HCT116 (cell line): ENCODE measurements around the gene SPON2. TPM values are rescaled to one million over a fixed set of nuclear protein-coding genes. Genes with fewer than 3 reads are reported as not detected.

Source experiments
- ATAC-seq: fragments of 200-7000 bp; cut with Tn5 transposase; 2 replicates; pipeline ENCODE4 v1.9.1; 2020; ENCODE audit warnings: mild to moderate bottlenecking, moderate library complexity
- BruUV-seq: library from RNA; stranded (reverse); fragments of 400-500 nt; replicated peaks from 2 replicates; lab custom pipeline; 2021; lab: Mats Ljungman, UMichigan
- CTCF ChIA-PET: fragments of 300-600 bp; sonication (Branson Sonifier 250); formaldehyde crosslinking; loops from one replicate; lab custom pipeline; 2021; ENCODE audit warnings: antibody characterized with exemption; lab: Charles Lee
- POLR2A ChIA-PET: fragments of 300-600, 350-600 bp; sonication (Branson Sonifier 250); formaldehyde crosslinking; loops from one replicate; lab custom pipeline; 2021; ENCODE audit warnings: antibody characterized with exemption; lab: Charles Lee
- RAD21 ChIA-PET, 2 experiments: fragments of 300-600 bp; sonication (Branson Sonifier 250); formaldehyde crosslinking; loops; one replicate each; lab custom pipeline; 2023; ENCODE audit warnings: low total read pairs in 2 of 2; ENCODE audit not compliant: uncharacterized antibody in 2 of 2, unreplicated experiment in 2 of 2, low non-redundant PET in 1 of 2; lab: Charles Lee
- DNase-seq: peaks from one replicate; pipeline ENCODE4 v3.0.0-alpha.2; 2010; ENCODE audit warnings: low read depth, low spot score
- H2AFZ ChIP-seq: fragments of 200-600 bp; shearing (Covaris generic), sonication (generic); 2 replicates; pipeline ENCODE4 v1.6.1; 2017; ENCODE audit warnings: low read depth, mixed run types, mixed read lengths, antibody characterized with exemption, low read length; ENCODE audit not compliant: poor library complexity, severe bottlenecking
- H3K27ac ChIP-seq: 2 replicates; pipeline ENCODE4 v1.5.1; 2012; ENCODE audit warnings: low read depth, low read length
- H3K27me3 ChIP-seq: fragments of 200-600 bp; sonication (generic); 2 replicates; pipeline ENCODE4 v1.6.1; 2016; ENCODE audit warnings: mixed run types, low read length, mixed read lengths; ENCODE audit not compliant: insufficient read depth
- H3K36me3 ChIP-seq, 2 experiments: fragments of 200-500 bp in 1 of 2; fragments of 200-600 bp in 1 of 2; sonication (Bioruptor generic) in 1 of 2; sonication (generic) in 1 of 2; 2 replicates each; pipeline versions ENCODE4 v1.5.1 to v1.6.1; 2014 to 2016; ENCODE audit warnings: low read length in 2 of 2, inconsistent platforms in 1 of 2, mixed read lengths in 1 of 2, mixed run types in 1 of 2; ENCODE audit not compliant: insufficient read depth in 2 of 2, control insufficient read depth in 1 of 2
- H3K4me1 ChIP-seq, 2 experiments: fragments of 200-600 bp in 1 of 2; sonication (generic) in 1 of 2; 2 replicates each; pipeline versions ENCODE4 v1.5.1 to v1.6.1; 2012 to 2017; ENCODE audit warnings: low read length in 2 of 2, inconsistent platforms in 1 of 2, mild to moderate bottlenecking in 1 of 2, mixed read lengths in 1 of 2, mixed run types in 1 of 2, moderate library complexity in 1 of 2; ENCODE audit not compliant: insufficient read depth in 2 of 2, control insufficient read depth in 1 of 2
- H3K4me2 ChIP-seq: fragments of 200-600 bp; sonication (generic); 2 replicates; pipeline ENCODE4 v1.6.1; 2017; ENCODE audit warnings: mixed run types, low read length, mixed read lengths
- H3K4me3 ChIP-seq, 2 experiments: fragments of 200-600 bp in 1 of 2; sonication (generic) in 1 of 2; replicated peaks in 1 of 2; 2 replicates each; pipeline ENCODE4 v1.5.1; 2011 to 2016; ENCODE audit warnings: low read length in 2 of 2, control low read depth in 1 of 2, low read depth in 1 of 2, mild to moderate bottlenecking in 1 of 2, mixed read lengths in 1 of 2, mixed run types in 1 of 2
- H3K79me2 ChIP-seq: fragments of 200-600 bp; sonication (generic); 2 replicates; pipeline ENCODE4 v1.6.1; 2017; ENCODE audit warnings: mild to moderate bottlenecking, mixed run types, low read length, moderate library complexity, mixed read lengths; ENCODE audit not compliant: insufficient read depth
- H3K9ac ChIP-seq: fragments of 200-600 bp; sonication (generic); 2 replicates; pipeline ENCODE4 v1.6.1; 2016; ENCODE audit warnings: low read length, mixed read lengths
- H3K9me2 ChIP-seq: fragments of 200-600 bp; sonication (generic), shearing (Covaris generic); 2 replicates; pipeline ENCODE4 v1.6.1; 2017; ENCODE audit warnings: mixed run types, mild to moderate bottlenecking, moderate library complexity; ENCODE audit not compliant: insufficient read depth
- H3K9me3 ChIP-seq, 2 experiments: fragments of 200-500 bp in 1 of 2; fragments of 200-600 bp in 1 of 2; sonication (Bioruptor generic) in 1 of 2; sonication (generic) in 1 of 2; 2 replicates each; pipeline ENCODE4 v1.6.1; 2014 to 2017; ENCODE audit warnings: low read length in 2 of 2, mixed read lengths in 2 of 2, inconsistent platforms in 1 of 2, low read depth in 1 of 2, mild to moderate bottlenecking in 1 of 2, mixed run types in 1 of 2, moderate library complexity in 1 of 2; ENCODE audit not compliant: control insufficient read depth in 1 of 2, insufficient read depth in 1 of 2
- H4K20me1 ChIP-seq: fragments of 200-600 bp; sonication (generic), shearing (Covaris generic); 2 replicates; pipeline ENCODE4 v1.6.1; 2017; ENCODE audit warnings: mixed run types, mild to moderate bottlenecking, moderate library complexity; ENCODE audit not compliant: insufficient read depth
- CEBPB ChIP-seq: IDR thresholded peaks from 2 replicates; pipeline ENCODE4 v1.6.1; 2012; ENCODE audit warnings: low read depth
- EGR1 ChIP-seq: IDR thresholded peaks from 2 replicates; pipeline ENCODE4 v1.6.1; 2012; ENCODE audit warnings: low read depth
- FOSL1 ChIP-seq: IDR thresholded peaks from 2 replicates; pipeline ENCODE4 v1.6.1; 2012; ENCODE audit warnings: low read depth
- JUND ChIP-seq: IDR thresholded peaks from 2 replicates; pipeline ENCODE4 v1.6.1; 2012
- MAX ChIP-seq: IDR thresholded peaks from 2 replicates; pipeline ENCODE4 v1.6.1; 2012
- POLR2A ChIP-seq: IDR thresholded peaks from 2 replicates; pipeline ENCODE4 v1.7.0; 2011; ENCODE audit warnings: borderline replicate concordance; ENCODE audit not compliant: insufficient read depth, insufficient read length; ENCODE audit errors: extremely low read depth
- POLR2AphosphoS5 ChIP-seq: IDR thresholded peaks from 2 replicates; pipeline ENCODE4 v1.6.1; 2011; ENCODE audit warnings: mild to moderate bottlenecking, low read depth, low read length, moderate library complexity
- SIN3A ChIP-seq: IDR thresholded peaks from 2 replicates; pipeline ENCODE4 v1.6.1; 2012; ENCODE audit warnings: low read depth
- SP1 ChIP-seq: IDR thresholded peaks from 2 replicates; pipeline ENCODE4 v1.6.1; 2012; ENCODE audit warnings: low read depth
- SRF ChIP-seq: IDR thresholded peaks from 2 replicates; pipeline ENCODE4 v1.6.1; 2012; ENCODE audit warnings: low read depth
- TCF7L2 ChIP-seq: IDR thresholded peaks from 2 replicates; pipeline ENCODE4 v1.7.0; 2011; ENCODE audit warnings: borderline replicate concordance, inconsistent platforms; ENCODE audit not compliant: insufficient read depth, insufficient read length; ENCODE audit errors: extremely low read depth
- ZBTB33 ChIP-seq: IDR thresholded peaks from 2 replicates; pipeline ENCODE4 v1.6.1; 2011; ENCODE audit warnings: mild to moderate bottlenecking, low read length, moderate library complexity; ENCODE audit not compliant: insufficient replicate concordance; ENCODE audit errors: extremely low read depth
- ZFX ChIP-seq: fragments of 450-650 bp; IDR thresholded peaks from 2 replicates; pipeline ENCODE4 v1.6.1; 2017
- ZNF274 ChIP-seq: fragments of 200-500 bp; sonication (Bioruptor generic); IDR thresholded peaks from 2 replicates; pipeline ENCODE4 v1.6.1; 2014; ENCODE audit warnings: mild to moderate bottlenecking, low read depth, low read length, inconsistent platforms
- intact Hi-C: fragments of 100-400 bp; cut with micrococcal nuclease; formaldehyde crosslinking; loops from 2 replicates; pipeline ENCODE4 v1.10.0; 2022
- total RNA-seq: library from RNA; stranded (reverse); gene quantifications from one replicate; pipeline ENCODE4 v1.2.1, GENCODE V29; 2021; ENCODE audit not compliant: unreplicated experiment
- TF ChIP-seq, protein P1 (sequence below), 3 experiments: fragments of 200-600 bp in 1 of 3; sonication (generic) in 1 of 3; IDR thresholded peaks in 2 of 3; conservative IDR thresholded peaks in 1 of 3; 2 replicates each; pipeline ENCODE4 v1.5.1; 2012 to 2017; ENCODE audit warnings: low read depth in 2 of 3, low read length in 2 of 3, antibody characterized with exemption in 1 of 3, borderline replicate concordance in 1 of 3, control low read depth in 1 of 3, mild to moderate bottlenecking in 1 of 3, mixed read lengths in 1 of 3, mixed run types in 1 of 3, moderate library complexity in 1 of 3; ENCODE audit not compliant: insufficient read depth in 1 of 3
- TF ChIP-seq, protein P2 (sequence below): IDR thresholded peaks from 2 replicates; pipeline ENCODE4 v1.6.1; 2012; ENCODE audit warnings: low read depth

Gene SPON2
- total RNA-seq, 1 experiment from 2014 or later = 1.5 TPM

DNA sequence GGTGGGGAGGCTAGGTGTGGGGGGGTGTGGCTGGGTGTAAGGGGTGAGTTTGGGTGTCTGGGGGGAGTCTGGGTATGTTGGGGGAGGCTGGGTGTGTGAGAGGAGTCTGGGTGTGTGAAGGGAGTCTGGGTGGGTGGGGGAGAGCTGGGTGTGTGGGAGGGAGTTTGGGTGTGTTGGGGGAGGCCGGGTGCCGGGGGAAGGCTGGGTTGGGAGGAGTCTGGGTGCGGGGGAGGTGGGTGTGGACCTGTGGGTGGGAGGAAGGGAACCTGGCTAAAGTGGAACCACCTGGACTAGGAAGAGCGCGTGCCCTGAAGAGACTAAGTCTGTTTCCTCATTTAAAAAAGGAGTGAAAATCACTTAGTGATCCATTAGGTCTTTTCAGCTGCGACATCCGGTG lies 18.3 kb downstream of the SPON2 start:
- Histone ChIP-seq H3K4me2 (no peak overlapping the region), H3K27me3 (peaks cover 26% of the 10 kb centered on the region; the same call in 1 of the 2 replicates), H3K4me1 (no peaks in the 10 kb centered on the region), H2AFZ (no peak overlapping the region), H3K9ac (no peak overlapping the region), H3K36me3 (no peaks in the 10 kb centered on the region), H3K27ac (no peak overlapping the region), H3K4me3 (no peak overlapping the region), H4K20me1 (no peaks in the 10 kb centered on the region), H3K9me3 (peaks cover 5 to 8% of the 10 kb centered on the region in 2 experiments; a peak in 2 of 4 replicates), H3K79me2 (no peaks in the 10 kb centered on the region), H3K9me2 (no peaks in the 10 kb centered on the region)
- CTCF ChIA-PET = no interaction called here
- DNase-seq (no peak), ATAC-seq (no peak)
- RAD21 ChIA-PET = no interaction called here
- TF ChIP-seq, protein P1, sequence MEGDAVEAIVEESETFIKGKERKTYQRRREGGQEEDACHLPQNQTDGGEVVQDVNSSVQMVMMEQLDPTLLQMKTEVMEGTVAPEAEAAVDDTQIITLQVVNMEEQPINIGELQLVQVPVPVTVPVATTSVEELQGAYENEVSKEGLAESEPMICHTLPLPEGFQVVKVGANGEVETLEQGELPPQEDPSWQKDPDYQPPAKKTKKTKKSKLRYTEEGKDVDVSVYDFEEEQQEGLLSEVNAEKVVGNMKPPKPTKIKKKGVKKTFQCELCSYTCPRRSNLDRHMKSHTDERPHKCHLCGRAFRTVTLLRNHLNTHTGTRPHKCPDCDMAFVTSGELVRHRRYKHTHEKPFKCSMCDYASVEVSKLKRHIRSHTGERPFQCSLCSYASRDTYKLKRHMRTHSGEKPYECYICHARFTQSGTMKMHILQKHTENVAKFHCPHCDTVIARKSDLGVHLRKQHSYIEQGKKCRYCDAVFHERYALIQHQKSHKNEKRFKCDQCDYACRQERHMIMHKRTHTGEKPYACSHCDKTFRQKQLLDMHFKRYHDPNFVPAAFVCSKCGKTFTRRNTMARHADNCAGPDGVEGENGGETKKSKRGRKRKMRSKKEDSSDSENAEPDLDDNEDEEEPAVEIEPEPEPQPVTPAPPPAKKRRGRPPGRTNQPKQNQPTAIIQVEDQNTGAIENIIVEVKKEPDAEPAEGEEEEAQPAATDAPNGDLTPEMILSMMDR (IDR thresholded peaks at IDR 0.05 in 2 of 3, conservative IDR thresholded peaks at IDR 0.05 in 1 of 3; ENCODE audit: borderline replicate concordance in 1 of 3, insufficient read depth in 1 of 3, low read depth in 2 of 3, low read length in 2 of 3) = no peak
- TF ChIP-seq MAX (no peak), JUND (no peak), POLR2A (no peak), CEBPB (no peak), SP1 (no peak), FOSL1 (no peak), ZFX (no peak), EGR1 (no peak), ZBTB33 (no peak), SRF (no peak), TCF7L2 (no peak), SIN3A (no peak), POLR2AphosphoS5 (no peak), ZNF274 (no peak)
- TF ChIP-seq, protein P2, sequence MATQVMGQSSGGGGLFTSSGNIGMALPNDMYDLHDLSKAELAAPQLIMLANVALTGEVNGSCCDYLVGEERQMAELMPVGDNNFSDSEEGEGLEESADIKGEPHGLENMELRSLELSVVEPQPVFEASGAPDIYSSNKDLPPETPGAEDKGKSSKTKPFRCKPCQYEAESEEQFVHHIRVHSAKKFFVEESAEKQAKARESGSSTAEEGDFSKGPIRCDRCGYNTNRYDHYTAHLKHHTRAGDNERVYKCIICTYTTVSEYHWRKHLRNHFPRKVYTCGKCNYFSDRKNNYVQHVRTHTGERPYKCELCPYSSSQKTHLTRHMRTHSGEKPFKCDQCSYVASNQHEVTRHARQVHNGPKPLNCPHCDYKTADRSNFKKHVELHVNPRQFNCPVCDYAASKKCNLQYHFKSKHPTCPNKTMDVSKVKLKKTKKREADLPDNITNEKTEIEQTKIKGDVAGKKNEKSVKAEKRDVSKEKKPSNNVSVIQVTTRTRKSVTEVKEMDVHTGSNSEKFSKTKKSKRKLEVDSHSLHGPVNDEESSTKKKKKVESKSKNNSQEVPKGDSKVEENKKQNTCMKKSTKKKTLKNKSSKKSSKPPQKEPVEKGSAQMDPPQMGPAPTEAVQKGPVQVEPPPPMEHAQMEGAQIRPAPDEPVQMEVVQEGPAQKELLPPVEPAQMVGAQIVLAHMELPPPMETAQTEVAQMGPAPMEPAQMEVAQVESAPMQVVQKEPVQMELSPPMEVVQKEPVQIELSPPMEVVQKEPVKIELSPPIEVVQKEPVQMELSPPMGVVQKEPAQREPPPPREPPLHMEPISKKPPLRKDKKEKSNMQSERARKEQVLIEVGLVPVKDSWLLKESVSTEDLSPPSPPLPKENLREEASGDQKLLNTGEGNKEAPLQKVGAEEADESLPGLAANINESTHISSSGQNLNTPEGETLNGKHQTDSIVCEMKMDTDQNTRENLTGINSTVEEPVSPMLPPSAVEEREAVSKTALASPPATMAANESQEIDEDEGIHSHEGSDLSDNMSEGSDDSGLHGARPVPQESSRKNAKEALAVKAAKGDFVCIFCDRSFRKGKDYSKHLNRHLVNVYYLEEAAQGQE = no peak
- POLR2A ChIA-PET = no interaction called here
- BruUV-seq = no TSS peak
- intact Hi-C loops = no loop called here
